Measurements from ENCODE around the gene PRPF39. TPM values are rescaled to one million over a fixed set of nuclear protein-coding genes. Genes with fewer than 3 reads are reported as not detected.

PRPF39 gene
- total RNA-seq, 2 donors from 2014 or later, result 30.3 to 47.1 TPM

DNA sequence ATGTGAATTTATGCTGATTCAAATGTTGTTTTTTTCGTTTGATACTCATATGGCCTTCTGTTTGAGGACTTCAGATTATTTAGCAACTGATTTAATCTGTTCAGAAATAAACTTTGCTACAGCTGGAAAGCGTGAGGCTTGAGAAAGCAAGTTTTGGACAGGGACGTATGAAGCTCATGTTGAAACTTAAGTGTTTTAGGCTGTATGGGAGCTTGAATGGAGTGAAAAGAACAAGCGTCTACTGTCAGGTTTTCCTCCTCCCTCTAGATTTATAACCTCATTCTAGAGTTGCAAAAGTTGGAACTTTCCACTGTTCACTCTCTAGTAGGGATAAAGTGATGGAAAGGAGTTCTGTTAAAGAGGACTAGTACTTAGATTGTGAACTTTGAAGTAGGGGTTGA is 1.0 kb downstream of the PRPF39 start:
- intact Hi-C loops (cut with DNase I), result loop anchor here (2.0 to 10.0 kb wide), 3 partner anchors 50 to 188 kb away; partner anchors contain the start of genes FANCM, FKBP3 and KLHL28
- peak overlapping the region; percentile 55 to 71 for H3K4me3 ChIP-seq
- TF ChIP-seq POLR2A (IDR thresholded peaks at IDR 0.05) (no peak), POLR2AphosphoS5 (IDR thresholded peaks at IDR 0.05) (no peak)
- TF ChIP-seq, protein P1, sequence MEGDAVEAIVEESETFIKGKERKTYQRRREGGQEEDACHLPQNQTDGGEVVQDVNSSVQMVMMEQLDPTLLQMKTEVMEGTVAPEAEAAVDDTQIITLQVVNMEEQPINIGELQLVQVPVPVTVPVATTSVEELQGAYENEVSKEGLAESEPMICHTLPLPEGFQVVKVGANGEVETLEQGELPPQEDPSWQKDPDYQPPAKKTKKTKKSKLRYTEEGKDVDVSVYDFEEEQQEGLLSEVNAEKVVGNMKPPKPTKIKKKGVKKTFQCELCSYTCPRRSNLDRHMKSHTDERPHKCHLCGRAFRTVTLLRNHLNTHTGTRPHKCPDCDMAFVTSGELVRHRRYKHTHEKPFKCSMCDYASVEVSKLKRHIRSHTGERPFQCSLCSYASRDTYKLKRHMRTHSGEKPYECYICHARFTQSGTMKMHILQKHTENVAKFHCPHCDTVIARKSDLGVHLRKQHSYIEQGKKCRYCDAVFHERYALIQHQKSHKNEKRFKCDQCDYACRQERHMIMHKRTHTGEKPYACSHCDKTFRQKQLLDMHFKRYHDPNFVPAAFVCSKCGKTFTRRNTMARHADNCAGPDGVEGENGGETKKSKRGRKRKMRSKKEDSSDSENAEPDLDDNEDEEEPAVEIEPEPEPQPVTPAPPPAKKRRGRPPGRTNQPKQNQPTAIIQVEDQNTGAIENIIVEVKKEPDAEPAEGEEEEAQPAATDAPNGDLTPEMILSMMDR (IDR thresholded peaks at IDR 0.05), result no peak
- peak overlapping the region; percentile 82 to 87 for H3K27ac ChIP-seq
- peaks cover 6% of the 10 kb centered on the region for H3K4me1 ChIP-seq (replicated peaks)
- DNase-seq (ENCODE audit: low spot score), result no peak
- H3K27me3 ChIP-seq (replicated peaks; ENCODE audit: insufficient read depth), result no peaks in the 10 kb centered on the region
- H3K36me3 ChIP-seq, result no peaks in the 10 kb centered on the region
- WGBS, result 1% methylated on average over 4 of the region's 4 CpGs
- no peaks in the 10 kb centered on the region for H3K9me3 ChIP-seq

DNA sequence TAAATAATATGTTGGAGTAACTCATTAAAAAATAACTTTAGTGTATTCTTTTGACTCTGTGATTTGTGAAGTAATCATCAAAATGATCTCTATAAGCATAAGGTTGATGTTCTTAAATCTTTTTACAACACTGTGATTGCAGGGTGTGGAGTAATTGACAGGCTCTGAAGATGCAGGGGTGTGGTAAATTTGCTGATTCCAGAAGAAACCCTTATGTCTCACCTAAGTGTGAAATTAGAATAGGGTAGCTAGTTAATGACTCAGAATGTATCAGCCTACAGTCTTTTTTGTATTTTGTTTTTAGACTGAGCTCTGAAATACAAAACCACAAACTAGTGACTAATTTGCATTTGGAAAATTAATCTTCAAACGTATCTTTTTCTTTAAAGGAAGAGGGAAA is 5.9 kb downstream of the PRPF39 start:
- no peaks in the 10 kb centered on the region for H3K27me3 ChIP-seq (replicated peaks; ENCODE audit: insufficient read depth)
- H3K4me3 ChIP-seq, result no peak overlapping the region
- no peak overlapping the region for H3K27ac ChIP-seq
- H3K36me3 ChIP-seq, result no peaks in the 10 kb centered on the region
- no peak for TF ChIP-seq POLR2A (IDR thresholded peaks at IDR 0.05)
- DNase-seq (ENCODE audit: low spot score), result no peak
- peaks cover 6% of the 10 kb centered on the region for H3K4me1 ChIP-seq (replicated peaks)
- intact Hi-C loops (cut with DNase I), result loop anchor here (10.0 kb wide), 1 partner anchor 45 kb away; the partner anchor contains the start of genes FANCM and FKBP3
- no peaks in the 10 kb centered on the region for H3K9me3 ChIP-seq
- WGBS, result 43% methylated on average over 1 of the region's 1 CpG

GRCh38 chr14:45091710-45092109 is 7.8 kb downstream of the PRPF39 start:
- TF ChIP-seq, protein P1 (IDR thresholded peaks at IDR 0.05), result no peak
- TF ChIP-seq POLR2A (IDR thresholded peaks at IDR 0.05), result no peak
- Histone ChIP-seq H3K4me3 (no peak overlapping the region), H3K4me1 (replicated peaks) (peaks cover 11% of the 10 kb centered on the region), H3K9me3 (no peaks in the 10 kb centered on the region), H3K27ac (no peak overlapping the region), H3K27me3 (replicated peaks; ENCODE audit: insufficient read depth) (no peaks in the 10 kb centered on the region), H3K36me3 (no peaks in the 10 kb centered on the region)
- WGBS, result 91% methylated on average over 2 of the region's 2 CpGs
- DNase-seq (ENCODE audit: low spot score), result no peak
- intact Hi-C loops (cut with DNase I), result no loop called here

DNA sequence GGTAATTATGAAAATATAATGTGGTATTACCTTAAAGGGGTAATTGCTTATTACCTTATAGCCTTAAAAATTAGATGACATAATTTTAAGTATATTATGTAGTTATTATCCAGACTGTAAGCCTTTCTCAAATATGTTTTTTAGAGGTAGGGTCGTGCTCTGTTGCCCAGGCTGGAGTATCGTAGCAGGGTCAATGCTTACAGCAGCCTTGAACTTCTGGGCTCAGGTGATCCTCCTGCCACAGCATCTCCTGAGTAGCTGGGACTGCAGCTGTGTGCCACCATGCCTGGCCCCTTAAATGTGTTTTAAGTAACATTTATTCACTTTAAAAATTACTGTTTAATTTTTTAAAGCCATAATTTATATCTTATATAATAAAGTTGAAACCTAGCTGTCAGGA is 10.4 kb downstream of the PRPF39 start:
- Histone ChIP-seq H3K9me3 (no peaks in the 10 kb centered on the region), H3K27ac (no peak overlapping the region), H3K27me3 (replicated peaks; ENCODE audit: insufficient read depth) (no peaks in the 10 kb centered on the region), H3K4me3 (no peak overlapping the region), H3K4me1 (replicated peaks) (peaks cover 6% of the 10 kb centered on the region), H3K36me3 (no peaks in the 10 kb centered on the region)
- DNase-seq (ENCODE audit: low spot score), result no peak
- WGBS, result 98% methylated on average over 2 of the region's 2 CpGs
- TF ChIP-seq, protein P1 (IDR thresholded peaks at IDR 0.05), result no peak
- TF ChIP-seq POLR2AphosphoS5 (IDR thresholded peaks at IDR 0.05), result no peak
- no peak for TF ChIP-seq POLR2A (IDR thresholded peaks at IDR 0.05)
- intact Hi-C loops (cut with DNase I), result no loop called here

DNA sequence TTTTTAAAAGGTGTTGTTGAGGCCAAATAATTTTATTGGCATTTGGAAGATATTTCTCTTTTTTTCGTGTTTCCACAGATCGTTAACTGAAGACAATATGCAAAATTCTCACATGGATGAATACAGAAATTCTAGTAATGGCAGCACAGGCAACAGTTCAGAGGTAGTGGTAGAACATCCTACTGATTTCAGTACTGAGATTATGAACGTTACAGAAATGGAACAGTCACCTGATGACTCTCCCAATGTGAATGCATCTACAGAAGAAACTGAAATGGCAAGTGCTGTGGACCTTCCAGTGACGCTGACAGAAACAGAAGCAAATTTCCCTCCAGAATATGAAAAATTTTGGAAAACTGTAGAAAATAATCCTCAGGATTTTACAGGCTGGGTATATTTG is 11.2 kb downstream of the PRPF39 start:
- no peaks in the 10 kb centered on the region for H3K36me3 ChIP-seq
- H3K27me3 ChIP-seq (replicated peaks; ENCODE audit: insufficient read depth), result no peaks in the 10 kb centered on the region
- no peak for TF ChIP-seq POLR2A (IDR thresholded peaks at IDR 0.05)
- TF ChIP-seq, protein P1 (IDR thresholded peaks at IDR 0.05), result no peak
- TF ChIP-seq POLR2AphosphoS5 (IDR thresholded peaks at IDR 0.05), result no peak
- 92% methylated on average over 4 of the region's 4 CpGs for WGBS
- no peak overlapping the region for H3K27ac ChIP-seq
- H3K9me3 ChIP-seq, result no peaks in the 10 kb centered on the region
- intact Hi-C loops (cut with DNase I), result no loop called here
- no peak for DNase-seq (ENCODE audit: low spot score)
- H3K4me3 ChIP-seq, result no peak overlapping the region
- H3K4me1 ChIP-seq (replicated peaks), result peaks cover 6% of the 10 kb centered on the region

Data from prostate gland (tissue), 2 donors.